HL-60 (cell line): ENCODE results near the gene MRPS2.
"Not testable (repeated sequence)": the region's sequence is repeated elsewhere in the genome, so short reads cannot be mapped to it uniquely, and the experiment has no call there.

Experiments
- DNase-seq, 2 experiments: peaks; one replicate each; pipeline ENCODE4 v3.0.0-alpha.2; 2010 to 2020; ENCODE audit warnings: low read depth in 1 of 2, low spot score in 1 of 2
- H3K27ac ChIP-seq: fragments of 250-450 bp; sonication (Bioruptor Pico); replicated peaks from 2 replicates; pipeline ENCODE4 v1.5.1; 2020; ENCODE audit warnings: mild to moderate bottlenecking, moderate library complexity
- H3K27me3 ChIP-seq: fragments of 250-450 bp; sonication (Bioruptor Pico); 2 replicates; pipeline ENCODE4 v1.5.1; 2021; ENCODE audit warnings: mild to moderate bottlenecking, moderate library complexity; ENCODE audit not compliant: insufficient read depth, poor library complexity, severe bottlenecking
- H3K4me3 ChIP-seq: replicated peaks from 2 replicates; pipeline ENCODE4 v1.5.1; 2011; ENCODE audit warnings: mild to moderate bottlenecking, control low read depth, low read length; ENCODE audit not compliant: insufficient read depth
- CTCF ChIP-seq: IDR thresholded peaks from one replicate; pipeline ENCODE4 v1.5.1; 2011; ENCODE audit warnings: low read length, control low read depth, inconsistent platforms; ENCODE audit not compliant: insufficient read depth
- GABPA ChIP-seq: IDR thresholded peaks from 2 replicates; pipeline ENCODE4 v1.6.1; 2012; ENCODE audit warnings: low read depth
- POLR2AphosphoS5 ChIP-seq: IDR thresholded peaks from 2 replicates; pipeline ENCODE4 v1.6.1; 2012; ENCODE audit warnings: low read depth
- REST ChIP-seq: IDR thresholded peaks from 2 replicates; pipeline ENCODE4 v1.6.1; 2012; ENCODE audit warnings: low read depth; ENCODE audit not compliant: insufficient replicate concordance
- SPI1 ChIP-seq: IDR thresholded peaks from 2 replicates; pipeline ENCODE4 v1.6.1; 2012; ENCODE audit warnings: low read depth, mild to moderate bottlenecking, borderline replicate concordance

MRPS2 gene

GRCh38 chr9:135547756-135548736, 47.6 kb downstream of the MRPS2 start:
- Histone ChIP-seq H3K4me3 (no peak overlapping the region), H3K27me3 (peaks cover 2% of the 10 kb centered on the region), H3K27ac (no peak overlapping the region)
- no peak for TF ChIP-seq SPI1
- no peak for TF ChIP-seq GABPA
- no peak for TF ChIP-seq POLR2AphosphoS5
- TF ChIP-seq CTCF: no peak
- no peak for TF ChIP-seq REST
- no peak for DNase-seq

- H3K27ac ChIP-seq: not testable (repeated sequence)
Observed at GRCh38 chr9:135549478-135550343, 49.2 kb downstream of the MRPS2 start.

GRCh38 chr9:135550344-135550918, 49.9 kb downstream of the MRPS2 start:
- Histone ChIP-seq H3K27ac (no peak overlapping the region), H3K27me3 (peaks cover 2% of the 10 kb centered on the region)

More at GRCh38 chr9:135549478-135550343, 49.2 kb downstream of the MRPS2 start:
- not testable (repeated sequence) for H3K4me3 ChIP-seq, DNase-seq, H3K27me3 ChIP-seq

More at GRCh38 chr9:135550344-135550918, 49.9 kb downstream of the MRPS2 start:
- TF ChIP-seq GABPA (no peak), CTCF (no peak), REST (no peak), POLR2AphosphoS5 (no peak), SPI1 (no peak)
- H3K4me3 ChIP-seq: no peak overlapping the region
- DNase-seq: no peak
